ENCODE results near the gene LARGE1.

- no peak for TF ChIP-seq POLR2A (IDR thresholded peaks at IDR 0.05)
- no peak for TF ChIP-seq CTCF (IDR thresholded peaks at IDR 0.05)
Measured at GRCh38 chr22:33589297-33589696, 331.0 kb downstream of the LARGE1 start.

Data from uterus (tissue), 2 donors.